KG1 (cell line): ENCODE results near the gene LMBR1.
"Not testable (repeated sequence)": the region's sequence is repeated elsewhere in the genome, so short reads cannot be mapped to it uniquely, and the experiment has no call there.

ENCODE experiments used
- DNase-seq: peaks from one replicate; lab custom pipeline; 2025; lab: John Stamatoyannopoulos, UW

Gene LMBR1

GRCh38 chr7:156754201-156754600, 138.8 kb downstream of the LMBR1 start:
- no peak for DNase-seq

- no peak for DNase-seq
Measured at GRCh38 chr7:156753630-156754029, 139.4 kb downstream of the LMBR1 start.

- DNase-seq, result no peak
Measured at GRCh38 chr7:156753229-156753560, 139.8 kb downstream of the LMBR1 start.

GRCh38 chr7:156752367-156753228, 140.4 kb downstream of the LMBR1 start:
- DNase-seq, result no peak

- no peak for DNase-seq
Measured at GRCh38 chr7:156751319-156751718, 141.7 kb downstream of the LMBR1 start.

- DNase-seq, result no peak
Measured at GRCh38 chr7:156747718-156748117, 145.3 kb downstream of the LMBR1 start.

GRCh38 chr7:156746891-156747290, 146.1 kb downstream of the LMBR1 start:
- DNase-seq, result no peak

GRCh38 chr7:156739596-156739995, 153.4 kb downstream of the LMBR1 start:
- DNase-seq, result no peak

GRCh38 chr7:156735851-156736250, 157.1 kb downstream of the LMBR1 start:
- DNase-seq, result no peak

- DNase-seq, result no peak
Measured at GRCh38 chr7:156733638-156734037, 159.3 kb downstream of the LMBR1 start.

GRCh38 chr7:156732091-156732625, 160.8 kb downstream of the LMBR1 start:
- DNase-seq, result no peak

GRCh38 chr7:156731651-156732050, 161.3 kb downstream of the LMBR1 start:
- DNase-seq, result no peak

GRCh38 chr7:156725936-156726335, 167.0 kb downstream of the LMBR1 start:
- no peak for DNase-seq

GRCh38 chr7:156725073-156725472, 167.9 kb downstream of the LMBR1 start:
- no peak for DNase-seq

- no peak for DNase-seq
Measured at GRCh38 chr7:156722043-156722826, 170.7 kb downstream of the LMBR1 start.

GRCh38 chr7:156703773-156704482, 189.1 kb downstream of the LMBR1 start:
- DNase-seq, result no peak

- no peak for DNase-seq
Measured at GRCh38 chr7:156703209-156703608, 189.8 kb downstream of the LMBR1 start.

GRCh38 chr7:156702399-156702798, 190.6 kb downstream of the LMBR1 start:
- DNase-seq, result no peak

GRCh38 chr7:156701787-156702186, 191.2 kb downstream of the LMBR1 start:
- not testable (repeated sequence) for DNase-seq

GRCh38 chr7:156698512-156698911, 194.5 kb downstream of the LMBR1 start:
- not testable (repeated sequence) for DNase-seq

- not testable (repeated sequence) for DNase-seq
Measured at GRCh38 chr7:156697283-156697682, 195.7 kb downstream of the LMBR1 start.

GRCh38 chr7:156693627-156694026, 199.4 kb downstream of the LMBR1 start:
- no peak for DNase-seq
